ENCODE results near the gene BHLHE40.

DNA sequence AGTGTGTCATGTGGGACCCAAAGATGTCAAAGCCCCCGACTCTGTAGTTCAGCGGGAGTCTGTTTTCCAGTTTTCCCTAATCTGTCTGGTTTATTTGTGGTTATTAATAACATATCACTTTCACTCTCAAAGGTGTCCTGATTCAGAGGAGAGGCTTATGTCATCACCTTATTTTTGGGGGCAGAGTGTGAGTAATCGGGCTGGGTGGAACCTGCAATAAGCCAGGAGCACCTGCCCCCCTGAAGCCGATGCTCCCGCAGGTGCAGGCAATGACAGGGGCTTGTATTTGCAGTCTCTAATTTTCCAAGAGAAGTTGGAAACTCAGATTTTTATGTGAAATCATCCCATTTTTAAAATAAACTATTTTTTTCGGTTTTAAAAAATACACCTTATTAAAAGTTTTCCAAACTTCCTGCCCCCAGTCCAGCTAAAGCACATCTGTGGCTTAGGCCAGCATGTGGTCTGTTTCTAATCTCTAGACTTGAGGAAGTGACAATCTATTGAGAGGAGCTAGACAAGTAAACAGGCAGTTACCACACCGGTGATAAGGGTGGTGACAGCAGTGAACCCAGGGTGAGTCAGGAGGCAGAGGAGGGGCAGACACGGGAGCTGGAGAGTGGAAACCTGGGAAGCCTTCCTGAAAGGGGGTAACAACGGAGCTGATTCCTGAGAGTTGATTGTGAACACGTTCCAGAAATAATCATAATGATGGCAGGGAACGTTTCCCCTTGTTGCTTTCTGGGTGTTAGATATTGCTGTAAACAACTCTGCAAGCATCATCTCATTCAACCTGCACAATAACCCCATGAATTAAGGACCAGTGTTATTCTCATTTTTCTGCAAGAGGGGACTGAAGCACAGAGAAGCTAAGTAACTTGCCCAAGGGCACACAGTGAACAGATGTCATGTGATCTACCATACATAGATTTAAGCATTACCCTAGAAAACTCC is 37.2 kb downstream of the BHLHE40 start:
- TF ChIP-seq, protein P1, sequence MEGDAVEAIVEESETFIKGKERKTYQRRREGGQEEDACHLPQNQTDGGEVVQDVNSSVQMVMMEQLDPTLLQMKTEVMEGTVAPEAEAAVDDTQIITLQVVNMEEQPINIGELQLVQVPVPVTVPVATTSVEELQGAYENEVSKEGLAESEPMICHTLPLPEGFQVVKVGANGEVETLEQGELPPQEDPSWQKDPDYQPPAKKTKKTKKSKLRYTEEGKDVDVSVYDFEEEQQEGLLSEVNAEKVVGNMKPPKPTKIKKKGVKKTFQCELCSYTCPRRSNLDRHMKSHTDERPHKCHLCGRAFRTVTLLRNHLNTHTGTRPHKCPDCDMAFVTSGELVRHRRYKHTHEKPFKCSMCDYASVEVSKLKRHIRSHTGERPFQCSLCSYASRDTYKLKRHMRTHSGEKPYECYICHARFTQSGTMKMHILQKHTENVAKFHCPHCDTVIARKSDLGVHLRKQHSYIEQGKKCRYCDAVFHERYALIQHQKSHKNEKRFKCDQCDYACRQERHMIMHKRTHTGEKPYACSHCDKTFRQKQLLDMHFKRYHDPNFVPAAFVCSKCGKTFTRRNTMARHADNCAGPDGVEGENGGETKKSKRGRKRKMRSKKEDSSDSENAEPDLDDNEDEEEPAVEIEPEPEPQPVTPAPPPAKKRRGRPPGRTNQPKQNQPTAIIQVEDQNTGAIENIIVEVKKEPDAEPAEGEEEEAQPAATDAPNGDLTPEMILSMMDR (conservative IDR thresholded peaks at IDR 0.05; ENCODE audit: low read depth in 2 of 2): no peak
- TF ChIP-seq EZH2phosphoT487 (IDR thresholded peaks at IDR 0.05; ENCODE audit: unreplicated experiment) (no peak), JUNB (IDR thresholded peaks at IDR 0.05; ENCODE audit: unreplicated experiment) (no peak), NANOG (IDR thresholded peaks at IDR 0.05; ENCODE audit: borderline replicate concordance) (no peak), POLR2AphosphoS5 (IDR thresholded peaks at IDR 0.05; ENCODE audit: low read depth) (no peak), EZH2 (IDR thresholded peaks at IDR 0.05; ENCODE audit: low read depth, unreplicated experiment) (no peak), CREB1 (CRISPR knock-in tag; IDR thresholded peaks at IDR 0.05; ENCODE audit: low read depth) (no peak), ZNF331 (CRISPR knock-in tag; IDR thresholded peaks at IDR 0.05; ENCODE audit: low read depth) (no peak)
- TF ChIP-seq, protein P2, sequence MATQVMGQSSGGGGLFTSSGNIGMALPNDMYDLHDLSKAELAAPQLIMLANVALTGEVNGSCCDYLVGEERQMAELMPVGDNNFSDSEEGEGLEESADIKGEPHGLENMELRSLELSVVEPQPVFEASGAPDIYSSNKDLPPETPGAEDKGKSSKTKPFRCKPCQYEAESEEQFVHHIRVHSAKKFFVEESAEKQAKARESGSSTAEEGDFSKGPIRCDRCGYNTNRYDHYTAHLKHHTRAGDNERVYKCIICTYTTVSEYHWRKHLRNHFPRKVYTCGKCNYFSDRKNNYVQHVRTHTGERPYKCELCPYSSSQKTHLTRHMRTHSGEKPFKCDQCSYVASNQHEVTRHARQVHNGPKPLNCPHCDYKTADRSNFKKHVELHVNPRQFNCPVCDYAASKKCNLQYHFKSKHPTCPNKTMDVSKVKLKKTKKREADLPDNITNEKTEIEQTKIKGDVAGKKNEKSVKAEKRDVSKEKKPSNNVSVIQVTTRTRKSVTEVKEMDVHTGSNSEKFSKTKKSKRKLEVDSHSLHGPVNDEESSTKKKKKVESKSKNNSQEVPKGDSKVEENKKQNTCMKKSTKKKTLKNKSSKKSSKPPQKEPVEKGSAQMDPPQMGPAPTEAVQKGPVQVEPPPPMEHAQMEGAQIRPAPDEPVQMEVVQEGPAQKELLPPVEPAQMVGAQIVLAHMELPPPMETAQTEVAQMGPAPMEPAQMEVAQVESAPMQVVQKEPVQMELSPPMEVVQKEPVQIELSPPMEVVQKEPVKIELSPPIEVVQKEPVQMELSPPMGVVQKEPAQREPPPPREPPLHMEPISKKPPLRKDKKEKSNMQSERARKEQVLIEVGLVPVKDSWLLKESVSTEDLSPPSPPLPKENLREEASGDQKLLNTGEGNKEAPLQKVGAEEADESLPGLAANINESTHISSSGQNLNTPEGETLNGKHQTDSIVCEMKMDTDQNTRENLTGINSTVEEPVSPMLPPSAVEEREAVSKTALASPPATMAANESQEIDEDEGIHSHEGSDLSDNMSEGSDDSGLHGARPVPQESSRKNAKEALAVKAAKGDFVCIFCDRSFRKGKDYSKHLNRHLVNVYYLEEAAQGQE (IDR thresholded peaks at IDR 0.05; ENCODE audit: unreplicated experiment): no peak
- TF ChIP-seq, protein P3, sequence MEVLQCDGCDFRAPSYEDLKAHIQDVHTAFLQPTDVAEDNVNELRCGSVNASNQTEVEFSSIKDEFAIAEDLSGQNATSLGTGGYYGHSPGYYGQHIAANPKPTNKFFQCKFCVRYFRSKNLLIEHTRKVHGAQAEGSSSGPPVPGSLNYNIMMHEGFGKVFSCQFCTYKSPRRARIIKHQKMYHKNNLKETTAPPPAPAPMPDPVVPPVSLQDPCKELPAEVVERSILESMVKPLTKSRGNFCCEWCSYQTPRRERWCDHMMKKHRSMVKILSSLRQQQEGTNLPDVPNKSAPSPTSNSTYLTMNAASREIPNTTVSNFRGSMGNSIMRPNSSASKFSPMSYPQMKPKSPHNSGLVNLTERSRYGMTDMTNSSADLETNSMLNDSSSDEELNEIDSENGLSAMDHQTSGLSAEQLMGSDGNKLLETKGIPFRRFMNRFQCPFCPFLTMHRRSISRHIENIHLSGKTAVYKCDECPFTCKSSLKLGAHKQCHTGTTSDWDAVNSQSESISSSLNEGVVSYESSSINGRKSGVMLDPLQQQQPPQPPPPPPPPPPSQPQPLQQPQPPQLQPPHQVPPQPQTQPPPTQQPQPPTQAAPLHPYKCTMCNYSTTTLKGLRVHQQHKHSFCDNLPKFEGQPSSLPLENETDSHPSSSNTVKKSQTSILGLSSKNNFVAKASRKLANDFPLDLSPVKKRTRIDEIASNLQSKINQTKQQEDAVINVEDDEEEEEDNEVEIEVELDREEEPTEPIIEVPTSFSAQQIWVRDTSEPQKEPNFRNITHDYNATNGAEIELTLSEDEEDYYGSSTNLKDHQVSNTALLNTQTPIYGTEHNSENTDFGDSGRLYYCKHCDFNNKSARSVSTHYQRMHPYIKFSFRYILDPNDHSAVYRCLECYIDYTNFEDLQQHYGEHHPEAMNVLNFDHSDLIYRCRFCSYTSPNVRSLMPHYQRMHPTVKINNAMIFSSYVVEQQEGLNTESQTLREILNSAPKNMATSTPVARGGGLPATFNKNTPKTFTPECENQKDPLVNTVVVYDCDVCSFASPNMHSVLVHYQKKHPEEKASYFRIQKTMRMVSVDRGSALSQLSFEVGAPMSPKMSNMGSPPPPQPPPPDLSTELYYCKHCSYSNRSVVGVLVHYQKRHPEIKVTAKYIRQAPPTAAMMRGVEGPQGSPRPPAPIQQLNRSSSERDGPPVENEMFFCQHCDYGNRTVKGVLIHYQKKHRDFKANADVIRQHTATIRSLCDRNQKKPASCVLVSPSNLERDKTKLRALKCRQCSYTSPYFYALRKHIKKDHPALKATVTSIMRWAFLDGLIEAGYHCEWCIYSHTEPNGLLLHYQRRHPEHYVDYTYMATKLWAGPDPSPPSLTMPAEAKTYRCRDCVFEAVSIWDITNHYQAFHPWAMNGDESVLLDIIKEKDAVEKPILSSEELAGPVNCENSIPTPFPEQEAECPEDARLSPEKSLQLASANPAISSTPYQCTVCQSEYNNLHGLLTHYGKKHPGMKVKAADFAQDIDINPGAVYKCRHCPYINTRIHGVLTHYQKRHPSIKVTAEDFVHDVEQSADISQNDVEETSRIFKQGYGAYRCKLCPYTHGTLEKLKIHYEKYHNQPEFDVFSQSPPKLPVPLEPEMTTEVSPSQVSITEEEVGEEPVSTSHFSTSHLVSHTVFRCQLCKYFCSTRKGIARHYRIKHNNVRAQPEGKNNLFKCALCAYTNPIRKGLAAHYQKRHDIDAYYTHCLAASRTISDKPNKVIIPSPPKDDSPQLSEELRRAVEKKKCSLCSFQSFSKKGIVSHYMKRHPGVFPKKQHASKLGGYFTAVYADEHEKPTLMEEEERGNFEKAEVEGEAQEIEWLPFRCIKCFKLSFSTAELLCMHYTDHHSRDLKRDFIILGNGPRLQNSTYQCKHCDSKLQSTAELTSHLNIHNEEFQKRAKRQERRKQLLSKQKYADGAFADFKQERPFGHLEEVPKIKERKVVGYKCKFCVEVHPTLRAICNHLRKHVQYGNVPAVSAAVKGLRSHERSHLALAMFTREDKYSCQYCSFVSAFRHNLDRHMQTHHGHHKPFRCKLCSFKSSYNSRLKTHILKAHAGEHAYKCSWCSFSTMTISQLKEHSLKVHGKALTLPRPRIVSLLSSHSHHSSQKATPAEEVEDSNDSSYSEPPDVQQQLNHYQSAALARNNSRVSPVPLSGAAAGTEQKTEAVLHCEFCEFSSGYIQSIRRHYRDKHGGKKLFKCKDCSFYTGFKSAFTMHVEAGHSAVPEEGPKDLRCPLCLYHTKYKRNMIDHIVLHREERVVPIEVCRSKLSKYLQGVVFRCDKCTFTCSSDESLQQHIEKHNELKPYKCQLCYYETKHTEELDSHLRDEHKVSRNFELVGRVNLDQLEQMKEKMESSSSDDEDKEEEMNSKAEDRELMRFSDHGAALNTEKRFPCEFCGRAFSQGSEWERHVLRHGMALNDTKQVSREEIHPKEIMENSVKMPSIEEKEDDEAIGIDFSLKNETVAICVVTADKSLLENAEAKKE (CRISPR knock-in tag; IDR thresholded peaks at IDR 0.05): no peak
